Measurements from ENCODE around the gene SMARCA2.

SMARCA2 gene

GRCh38 chr9:2198956-2199635 is 183.9 kb downstream of the SMARCA2 start:
- DNase-seq = no peak
- Histone ChIP-seq H3K9me3 (peaks cover 0 to 6% (median 0%) of the 10 kb centered on the region in 3 donors), H3K27me3 (no peaks in the 10 kb centered on the region), H3K27ac (no peak overlapping the region), H3K36me3 (peaks cover 7 to 24% (median 19%) of the 10 kb centered on the region in 3 donors), H3K4me3 (no peak overlapping the region), H3K4me1 (no peaks in the 10 kb centered on the region)
- intact Hi-C loops (cut with DNase I; ENCODE audit: low total_unique reads) = no loop called here
- TF ChIP-seq, protein P1, sequence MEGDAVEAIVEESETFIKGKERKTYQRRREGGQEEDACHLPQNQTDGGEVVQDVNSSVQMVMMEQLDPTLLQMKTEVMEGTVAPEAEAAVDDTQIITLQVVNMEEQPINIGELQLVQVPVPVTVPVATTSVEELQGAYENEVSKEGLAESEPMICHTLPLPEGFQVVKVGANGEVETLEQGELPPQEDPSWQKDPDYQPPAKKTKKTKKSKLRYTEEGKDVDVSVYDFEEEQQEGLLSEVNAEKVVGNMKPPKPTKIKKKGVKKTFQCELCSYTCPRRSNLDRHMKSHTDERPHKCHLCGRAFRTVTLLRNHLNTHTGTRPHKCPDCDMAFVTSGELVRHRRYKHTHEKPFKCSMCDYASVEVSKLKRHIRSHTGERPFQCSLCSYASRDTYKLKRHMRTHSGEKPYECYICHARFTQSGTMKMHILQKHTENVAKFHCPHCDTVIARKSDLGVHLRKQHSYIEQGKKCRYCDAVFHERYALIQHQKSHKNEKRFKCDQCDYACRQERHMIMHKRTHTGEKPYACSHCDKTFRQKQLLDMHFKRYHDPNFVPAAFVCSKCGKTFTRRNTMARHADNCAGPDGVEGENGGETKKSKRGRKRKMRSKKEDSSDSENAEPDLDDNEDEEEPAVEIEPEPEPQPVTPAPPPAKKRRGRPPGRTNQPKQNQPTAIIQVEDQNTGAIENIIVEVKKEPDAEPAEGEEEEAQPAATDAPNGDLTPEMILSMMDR (IDR thresholded peaks at IDR 0.05) = no peak

- DNase-seq = no peak
- TF ChIP-seq, protein P1 (IDR thresholded peaks at IDR 0.05) = no peak
- Histone ChIP-seq H3K36me3 (peaks cover 7 to 24% (median 14%) of the 10 kb centered on the region in 3 donors), H3K27me3 (no peaks in the 10 kb centered on the region), H3K27ac (no peak overlapping the region), H3K4me1 (no peaks in the 10 kb centered on the region), H3K4me3 (no peak overlapping the region), H3K9me3 (peaks cover 0 to 6% (median 0%) of the 10 kb centered on the region in 3 donors)
- intact Hi-C loops (cut with DNase I; ENCODE audit: low total_unique reads) = no loop called here
Observed at GRCh38 chr9:2199999-2200796, 185.1 kb downstream of the SMARCA2 start.

DNA sequence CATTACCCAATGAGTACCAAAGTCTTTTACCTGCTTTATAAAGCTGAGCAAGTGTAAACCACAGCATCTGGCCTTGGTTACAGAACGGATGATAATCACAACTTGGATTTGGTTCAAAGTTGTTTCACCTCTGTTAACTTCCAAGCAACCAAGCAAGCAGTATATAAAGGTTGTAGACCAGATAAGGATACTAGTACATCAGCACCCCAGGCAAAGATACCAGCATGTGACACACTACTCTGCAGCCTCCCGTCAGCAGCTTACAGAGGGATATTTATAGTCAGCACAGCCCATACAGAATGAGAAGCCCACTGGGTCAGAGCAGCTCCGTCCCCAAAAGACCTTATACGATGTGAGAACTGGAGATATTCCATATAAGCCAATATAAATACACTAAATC is 193.3 kb downstream of the SMARCA2 start:
- intact Hi-C loops (cut with DNase I; ENCODE audit: low total_unique reads) = no loop called here
- Histone ChIP-seq H3K27ac (no peak overlapping the region), H3K36me3 (no peaks in the 10 kb centered on the region), H3K27me3 (no peaks in the 10 kb centered on the region), H3K4me3 (no peak overlapping the region), H3K9me3 (no peaks in the 10 kb centered on the region), H3K4me1 (no peaks in the 10 kb centered on the region)
- TF ChIP-seq, protein P1 (IDR thresholded peaks at IDR 0.05) = no peak
- no peak for DNase-seq

DNA sequence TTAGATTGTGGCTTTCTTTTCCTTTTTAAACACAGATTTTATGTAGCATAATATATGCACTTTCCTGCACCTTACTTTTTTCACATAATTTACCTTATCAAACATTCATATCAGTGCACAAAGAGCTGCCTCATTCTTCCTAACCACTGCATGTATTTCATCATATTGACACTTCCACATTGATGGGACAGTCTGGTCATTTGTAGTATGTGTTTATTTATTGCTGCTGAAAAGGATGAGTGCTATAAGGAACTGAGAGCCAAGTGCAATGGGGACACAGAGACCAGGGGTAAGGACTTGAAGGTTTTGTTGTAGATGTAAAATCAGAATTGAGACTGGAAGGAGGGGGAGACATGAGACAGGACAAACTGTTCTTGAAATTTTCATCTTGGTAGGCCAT is 193.8 kb downstream of the SMARCA2 start:
- no peaks in the 10 kb centered on the region for H3K27me3 ChIP-seq
- DNase-seq = no peak
- no peak overlapping the region for H3K27ac ChIP-seq
- H3K36me3 ChIP-seq = no peaks in the 10 kb centered on the region
- no peaks in the 10 kb centered on the region for H3K9me3 ChIP-seq
- intact Hi-C loops (cut with DNase I; ENCODE audit: low total_unique reads) = no loop called here
- H3K4me1 ChIP-seq = no peaks in the 10 kb centered on the region
- H3K4me3 ChIP-seq = no peak overlapping the region
- TF ChIP-seq, protein P1 (IDR thresholded peaks at IDR 0.05) = no peak

- no peaks in the 10 kb centered on the region for H3K4me1 ChIP-seq
- H3K36me3 ChIP-seq = no peaks in the 10 kb centered on the region
- no peak overlapping the region for H3K4me3 ChIP-seq
- TF ChIP-seq, protein P1 (IDR thresholded peaks at IDR 0.05) = no peak
- no peak overlapping the region for H3K27ac ChIP-seq
- H3K27me3 ChIP-seq = no peaks in the 10 kb centered on the region
- DNase-seq = no peak
- intact Hi-C loops (cut with DNase I; ENCODE audit: low total_unique reads) = no loop called here
- no peaks in the 10 kb centered on the region for H3K9me3 ChIP-seq
Observed at GRCh38 chr9:2209400-2209799, 194.3 kb downstream of the SMARCA2 start.
